HG02588 (cell line): ENCODE measurements around the gene GALNT10.

Experiments used
- ATAC-seq: cut with Tn5 transposase; IDR thresholded peaks from one replicate; pipeline ENCODE4 v1.9.1; 2021; ENCODE audit warnings: mild to moderate bottlenecking, moderate library complexity; ENCODE audit not compliant: unreplicated experiment

The GALNT10 gene

GRCh38 chr5:154202379-154203260 lies 12.1 kb downstream of the GALNT10 start:
- ATAC-seq = peak; percentile 94

GRCh38 chr5:154203798-154204578 lies 13.5 kb downstream of the GALNT10 start:
- ATAC-seq = no peak

- no peak for ATAC-seq
Observed at GRCh38 chr5:154205441-154206117, 15.0 kb downstream of the GALNT10 start.

- ATAC-seq = no peak
Observed at GRCh38 chr5:154206311-154206710, 15.8 kb downstream of the GALNT10 start.

- ATAC-seq = no peak
Observed at GRCh38 chr5:154207204-154207603, 16.7 kb downstream of the GALNT10 start.

GRCh38 chr5:154209591-154210081 lies 19.1 kb downstream of the GALNT10 start:
- ATAC-seq = no peak

- ATAC-seq = no peak
Observed at GRCh38 chr5:154210163-154210562, 19.6 kb downstream of the GALNT10 start.

GRCh38 chr5:154211641-154212390 lies 21.3 kb downstream of the GALNT10 start:
- no peak for ATAC-seq

GRCh38 chr5:154213592-154213991 lies 23.1 kb downstream of the GALNT10 start:
- no peak for ATAC-seq

- peak; percentile 79 for ATAC-seq
Observed at GRCh38 chr5:154214371-154215106, 24.0 kb downstream of the GALNT10 start.

- no peak for ATAC-seq
Observed at GRCh38 chr5:154215571-154216325, 25.2 kb downstream of the GALNT10 start.

- no peak for ATAC-seq
Observed at GRCh38 chr5:154217462-154217861, 26.9 kb downstream of the GALNT10 start.

- no peak for ATAC-seq
Observed at GRCh38 chr5:154218786-154219185, 28.3 kb downstream of the GALNT10 start.

GRCh38 chr5:154220625-154221024 lies 30.1 kb downstream of the GALNT10 start:
- no peak for ATAC-seq

GRCh38 chr5:154221371-154221896 lies 30.9 kb downstream of the GALNT10 start:
- peak; percentile 65 for ATAC-seq

- no peak for ATAC-seq
Observed at GRCh38 chr5:154222414-154222813, 31.9 kb downstream of the GALNT10 start.

GRCh38 chr5:154223320-154223719 lies 32.8 kb downstream of the GALNT10 start:
- no peak for ATAC-seq

- no peak for ATAC-seq
Observed at GRCh38 chr5:154227090-154227489, 36.6 kb downstream of the GALNT10 start.

- ATAC-seq = peak; percentile 93
Observed at GRCh38 chr5:154228696-154229095, 38.2 kb downstream of the GALNT10 start.
